Fibroblast of villous mesenchyme (primary cell): Measurements from ENCODE around the gene CFAP74. TPM values are rescaled to one million over a fixed set of nuclear protein-coding genes. Genes with fewer than 3 reads are reported as not detected.

Source experiments
- DNase-seq: peaks from one replicate; pipeline ENCODE4 v3.0.0-alpha.2; 2010; ENCODE audit warnings: low read depth
- H3K4me3 ChIP-seq: 2 replicates; pipeline ENCODE4 v1.5.1; 2011; ENCODE audit warnings: low read depth, mild to moderate bottlenecking, low read length
- CTCF ChIP-seq: IDR thresholded peaks from 2 replicates; pipeline ENCODE4 v1.5.1; 2012; ENCODE audit warnings: low read depth, mild to moderate bottlenecking, low read length; ENCODE audit not compliant: insufficient read depth
- total RNA-seq: library from RNA; depleted of rRNA; stranded (reverse); fragments of >200 nt; gene quantifications from 2 replicates; pipeline ENCODE4 v1.2.3, GENCODE V29; 2012

The CFAP74 gene
- total RNA-seq, 1 donor = not detected

DNA sequence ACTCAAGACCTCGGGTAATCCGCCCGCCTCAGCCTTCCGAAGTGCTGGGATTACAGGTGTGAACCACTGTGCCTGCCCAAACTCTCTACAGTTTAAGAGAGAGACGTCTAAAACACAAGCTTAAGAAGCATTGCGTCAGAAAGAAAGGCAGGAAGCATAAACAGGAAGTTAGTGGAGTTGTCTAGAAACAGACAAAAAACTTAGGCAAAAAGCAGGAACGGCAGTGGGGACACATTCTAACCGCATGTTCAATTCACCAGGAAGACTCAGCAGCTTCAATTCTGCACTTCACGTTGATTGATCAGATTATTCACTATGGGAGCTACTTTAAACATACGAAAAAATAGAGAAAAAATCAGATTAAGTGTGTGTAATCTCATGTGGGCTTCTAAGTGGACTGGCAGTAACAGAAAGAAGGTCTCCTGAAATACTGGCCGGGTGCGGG, 7.4 kb downstream of the CFAP74 start:
- no peak for TF ChIP-seq CTCF
- H3K4me3 ChIP-seq = no peak overlapping the region
- peak; percentile 66 for DNase-seq

DNA sequence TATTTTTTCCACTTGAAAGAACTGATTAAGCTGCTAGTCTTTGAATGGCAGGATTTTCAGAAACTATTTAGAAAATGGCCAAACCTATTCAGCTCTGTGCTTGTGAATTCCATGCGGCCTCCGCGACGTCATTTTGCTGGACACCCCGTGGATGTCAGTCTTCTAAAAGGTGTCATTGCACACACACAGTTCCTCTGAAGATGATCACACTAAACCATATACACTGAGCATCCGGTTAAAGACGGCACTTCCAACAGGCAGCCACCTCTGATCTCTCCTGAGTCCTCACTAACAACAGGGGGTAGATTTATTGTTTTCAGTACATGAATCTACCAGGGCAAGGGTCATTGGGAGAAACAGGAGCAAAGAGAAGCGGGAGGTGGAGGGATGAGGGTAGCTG, 9.1 kb downstream of the CFAP74 start:
- no peak overlapping the region for H3K4me3 ChIP-seq
- TF ChIP-seq CTCF = no peak
- DNase-seq = no peak

GRCh38 chr1:1990222-1990621, 13.4 kb downstream of the CFAP74 start:
- no peak overlapping the region for H3K4me3 ChIP-seq
- DNase-seq = peak; percentile 11
- TF ChIP-seq CTCF = no peak

GRCh38 chr1:1989789-1990188, 13.8 kb downstream of the CFAP74 start:
- H3K4me3 ChIP-seq = no peak overlapping the region
- no peak for TF ChIP-seq CTCF
- DNase-seq = peak; percentile 52

DNA sequence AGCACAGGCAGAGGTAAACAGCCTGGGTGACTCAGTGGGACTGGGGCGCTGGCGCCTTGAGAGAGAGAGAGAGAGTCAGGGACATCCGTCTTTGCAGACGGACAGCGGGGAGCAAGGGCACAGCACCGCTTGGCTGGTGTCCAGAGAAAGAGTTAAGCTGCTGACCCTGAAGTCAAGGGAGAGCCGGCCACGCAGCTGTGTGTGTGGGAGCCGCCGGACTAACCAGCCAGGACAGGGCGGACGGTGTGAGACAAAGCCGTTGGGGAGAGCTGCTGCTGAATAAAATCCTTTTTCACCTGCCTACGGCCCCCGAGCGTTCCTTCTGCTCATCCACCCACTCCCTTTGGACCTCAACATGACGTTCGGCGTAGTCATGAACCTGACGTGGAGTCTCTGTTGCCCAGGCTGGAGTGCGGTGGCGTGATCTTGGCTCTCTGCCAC, 14.5 kb downstream of the CFAP74 start:
- no peak overlapping the region for H3K4me3 ChIP-seq
- TF ChIP-seq CTCF = no peak
- peak; percentile 54 for DNase-seq

GRCh38 chr1:1988061-1988945, 15.3 kb downstream of the CFAP74 start:
- no peak for DNase-seq
- TF ChIP-seq CTCF = no peak
- H3K4me3 ChIP-seq = no peak overlapping the region
